ENCODE results near the gene PTF1A. TPM values are rescaled to one million over a fixed set of nuclear protein-coding genes. Genes with fewer than 3 reads are reported as not detected.

PTF1A gene
- total and polyA plus RNA-seq, 9 of the 15 experiments (the other 6 are each of a cell fraction or from before 2014, with no cell fraction given): not detected

DNA sequence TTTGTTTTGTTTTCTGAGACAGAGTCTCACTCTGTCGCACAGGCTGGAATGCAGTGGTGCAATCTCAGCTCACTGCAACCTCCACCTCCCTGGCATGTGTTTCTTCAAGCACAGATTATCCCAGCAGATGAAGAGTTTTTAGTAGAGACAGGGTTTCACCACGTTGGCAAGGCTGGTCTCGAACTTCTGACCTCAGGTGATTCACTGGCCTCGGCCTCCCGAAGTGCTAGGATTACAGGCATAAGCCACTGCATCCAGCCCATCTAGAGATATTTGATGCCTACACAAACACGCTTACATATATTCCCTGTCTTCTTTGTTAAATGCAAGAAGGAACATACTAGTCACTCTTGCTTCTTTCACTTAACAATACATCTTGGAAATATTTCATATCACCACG, 5.9 kb upstream of the PTF1A start:
- no peaks in the 10 kb centered on the region for H3K79me2 ChIP-seq (ENCODE audit: control insufficient read depth, insufficient read depth, low read length)
- no peak for ATAC-seq
- no peak overlapping the region for H3K27ac ChIP-seq (ENCODE audit: extremely low read depth, low read depth, low read length)
- no peak for FAIRE-seq
- H4K20me1 ChIP-seq (replicated peaks; ENCODE audit: control insufficient read depth, insufficient read depth, low read length): no peaks in the 10 kb centered on the region
- no peak overlapping the region for H3K4me3 ChIP-seq
- H3K27me3 ChIP-seq (ENCODE audit: control insufficient read depth in 2 of 2, insufficient read depth in 2 of 2, low read length in 2 of 2): no peaks in the 10 kb centered on the region; a peak in 1 of 5 replicates
- H3K9me1 ChIP-seq (ENCODE audit: control insufficient read depth, insufficient read depth, low read length): no peaks in the 10 kb centered on the region
- no peaks in the 10 kb centered on the region for H3K36me3 ChIP-seq (ENCODE audit: control insufficient read depth, insufficient read depth, low read length)
- H3K4me1 ChIP-seq (replicated peaks in 1 of 2; ENCODE audit: control insufficient read depth in 2 of 2, insufficient read depth in 2 of 2, low read length in 2 of 2): no peaks in the 10 kb centered on the region
- no peak for DNase-seq (ENCODE audit: extremely low read depth in 1 of 4, low spot score in 3 of 4)
- POLR2A ChIA-PET: no interaction called here
- intact Hi-C loops (cut with micrococcal nuclease): no loop called here
- in situ Hi-C loops (cut with MboI): no loop called here
- BruUV-seq (replicated peaks): no TSS peak
- H2AFZ ChIP-seq (ENCODE audit: low read depth, low read length): no peak overlapping the region
- 0% methylated on average over 7 of the region's 7 CpGs for WGBS (ENCODE audit: insufficient coverage, low coverage, missing lambda C conversion rate)
- CTCF ChIA-PET (ENCODE audit: low intra/inter-chr PET ratio): no interaction called here
- H3K4me2 ChIP-seq (ENCODE audit: insufficient read depth, low read length): no peak overlapping the region
- H3K9ac ChIP-seq (ENCODE audit: insufficient read depth in 1 of 2, low read depth in 2 of 2, low read length in 2 of 2): no peak overlapping the region
- H3K9me3 ChIP-seq (replicated peaks; ENCODE audit: control insufficient read depth, insufficient read depth, low read depth, low read length): no peaks in the 10 kb centered on the region
- no peak for TF ChIP-seq ZBTB8A (IDR thresholded peaks at IDR 0.05; ENCODE audit: partially characterized antibody)
- no peak for TF ChIP-seq EP400 (IDR thresholded peaks at IDR 0.05)
- no peak for TF ChIP-seq SMARCA4 (IDR thresholded peaks at IDR 0.05)
- TF ChIP-seq, protein P1, sequence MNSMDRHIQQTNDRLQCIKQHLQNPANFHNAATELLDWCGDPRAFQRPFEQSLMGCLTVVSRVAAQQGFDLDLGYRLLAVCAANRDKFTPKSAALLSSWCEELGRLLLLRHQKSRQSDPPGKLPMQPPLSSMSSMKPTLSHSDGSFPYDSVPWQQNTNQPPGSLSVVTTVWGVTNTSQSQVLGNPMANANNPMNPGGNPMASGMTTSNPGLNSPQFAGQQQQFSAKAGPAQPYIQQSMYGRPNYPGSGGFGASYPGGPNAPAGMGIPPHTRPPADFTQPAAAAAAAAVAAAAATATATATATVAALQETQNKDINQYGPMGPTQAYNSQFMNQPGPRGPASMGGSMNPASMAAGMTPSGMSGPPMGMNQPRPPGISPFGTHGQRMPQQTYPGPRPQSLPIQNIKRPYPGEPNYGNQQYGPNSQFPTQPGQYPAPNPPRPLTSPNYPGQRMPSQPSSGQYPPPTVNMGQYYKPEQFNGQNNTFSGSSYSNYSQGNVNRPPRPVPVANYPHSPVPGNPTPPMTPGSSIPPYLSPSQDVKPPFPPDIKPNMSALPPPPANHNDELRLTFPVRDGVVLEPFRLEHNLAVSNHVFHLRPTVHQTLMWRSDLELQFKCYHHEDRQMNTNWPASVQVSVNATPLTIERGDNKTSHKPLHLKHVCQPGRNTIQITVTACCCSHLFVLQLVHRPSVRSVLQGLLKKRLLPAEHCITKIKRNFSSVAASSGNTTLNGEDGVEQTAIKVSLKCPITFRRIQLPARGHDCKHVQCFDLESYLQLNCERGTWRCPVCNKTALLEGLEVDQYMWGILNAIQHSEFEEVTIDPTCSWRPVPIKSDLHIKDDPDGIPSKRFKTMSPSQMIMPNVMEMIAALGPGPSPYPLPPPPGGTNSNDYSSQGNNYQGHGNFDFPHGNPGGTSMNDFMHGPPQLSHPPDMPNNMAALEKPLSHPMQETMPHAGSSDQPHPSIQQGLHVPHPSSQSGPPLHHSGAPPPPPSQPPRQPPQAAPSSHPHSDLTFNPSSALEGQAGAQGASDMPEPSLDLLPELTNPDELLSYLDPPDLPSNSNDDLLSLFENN (IDR thresholded peaks at IDR 0.05; ENCODE audit: low read depth in 2 of 2, low read length in 2 of 2): no peak
- TF ChIP-seq IRF1 (CRISPR knock-in tag; IDR thresholded peaks at IDR 0.05; ENCODE audit: borderline replicate concordance): no peak
- no peak for TF ChIP-seq KAT2B (IDR thresholded peaks at IDR 0.05; ENCODE audit: low read depth, low read length)
- no peak for TF ChIP-seq ZSCAN32 (CRISPR knock-in tag; IDR thresholded peaks at IDR 0.05)
- no peak for TF ChIP-seq PRMT5 (CRISPR knock-in tag; IDR thresholded peaks at IDR 0.05)
- TF ChIP-seq, protein P2, sequence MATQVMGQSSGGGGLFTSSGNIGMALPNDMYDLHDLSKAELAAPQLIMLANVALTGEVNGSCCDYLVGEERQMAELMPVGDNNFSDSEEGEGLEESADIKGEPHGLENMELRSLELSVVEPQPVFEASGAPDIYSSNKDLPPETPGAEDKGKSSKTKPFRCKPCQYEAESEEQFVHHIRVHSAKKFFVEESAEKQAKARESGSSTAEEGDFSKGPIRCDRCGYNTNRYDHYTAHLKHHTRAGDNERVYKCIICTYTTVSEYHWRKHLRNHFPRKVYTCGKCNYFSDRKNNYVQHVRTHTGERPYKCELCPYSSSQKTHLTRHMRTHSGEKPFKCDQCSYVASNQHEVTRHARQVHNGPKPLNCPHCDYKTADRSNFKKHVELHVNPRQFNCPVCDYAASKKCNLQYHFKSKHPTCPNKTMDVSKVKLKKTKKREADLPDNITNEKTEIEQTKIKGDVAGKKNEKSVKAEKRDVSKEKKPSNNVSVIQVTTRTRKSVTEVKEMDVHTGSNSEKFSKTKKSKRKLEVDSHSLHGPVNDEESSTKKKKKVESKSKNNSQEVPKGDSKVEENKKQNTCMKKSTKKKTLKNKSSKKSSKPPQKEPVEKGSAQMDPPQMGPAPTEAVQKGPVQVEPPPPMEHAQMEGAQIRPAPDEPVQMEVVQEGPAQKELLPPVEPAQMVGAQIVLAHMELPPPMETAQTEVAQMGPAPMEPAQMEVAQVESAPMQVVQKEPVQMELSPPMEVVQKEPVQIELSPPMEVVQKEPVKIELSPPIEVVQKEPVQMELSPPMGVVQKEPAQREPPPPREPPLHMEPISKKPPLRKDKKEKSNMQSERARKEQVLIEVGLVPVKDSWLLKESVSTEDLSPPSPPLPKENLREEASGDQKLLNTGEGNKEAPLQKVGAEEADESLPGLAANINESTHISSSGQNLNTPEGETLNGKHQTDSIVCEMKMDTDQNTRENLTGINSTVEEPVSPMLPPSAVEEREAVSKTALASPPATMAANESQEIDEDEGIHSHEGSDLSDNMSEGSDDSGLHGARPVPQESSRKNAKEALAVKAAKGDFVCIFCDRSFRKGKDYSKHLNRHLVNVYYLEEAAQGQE (IDR thresholded peaks at IDR 0.05; ENCODE audit: borderline replicate concordance): no peak
- TF ChIP-seq, protein P2 (CRISPR knock-in tag; IDR thresholded peaks at IDR 0.05; ENCODE audit: low read depth): no peak
- TF ChIP-seq SPI1 (IDR thresholded peaks at IDR 0.05; ENCODE audit: borderline replicate concordance, low read depth, low read length): no peak
- TF ChIP-seq CHCHD3 (CRISPR knock-in tag; IDR thresholded peaks at IDR 0.05): no peak
- TF ChIP-seq ZEB2 (IDR thresholded peaks at IDR 0.05): no peak
